ENCODE data around the gene CSTPP1.

Gene CSTPP1

DNA sequence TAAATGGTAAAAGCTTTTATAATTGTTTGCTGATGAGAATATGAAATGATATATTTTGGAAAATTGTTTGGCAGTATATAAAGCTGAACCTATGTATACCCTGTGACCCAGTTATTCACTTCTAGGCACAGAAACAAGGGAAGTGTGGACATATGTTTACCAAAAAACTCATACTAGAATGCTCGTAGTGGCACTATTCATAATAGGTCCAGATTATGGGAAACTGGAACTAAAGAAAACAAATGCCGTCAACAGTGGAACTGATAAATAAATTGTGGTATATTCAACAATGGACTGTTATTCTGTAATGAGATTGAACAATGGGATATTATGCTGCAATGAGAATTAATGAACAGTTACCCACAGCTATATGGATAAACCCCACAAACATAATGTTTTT lies 32.8 kb downstream of the CSTPP1 start:
- H4K20me1 ChIP-seq (ENCODE audit: insufficient read depth, low read length), result no peaks in the 10 kb centered on the region; the same call in 1 of the 2 replicates
- ATAC-seq (ENCODE audit: insufficient read depth, low read depth) (no peak), DNase-seq (no peak)
- no peak overlapping the region for H2AFZ ChIP-seq (ENCODE audit: low read depth, low read length)
- no peaks in the 10 kb centered on the region for H3K9me3 ChIP-seq (ENCODE audit: insufficient read depth, low read length, severe bottlenecking)
- no peak overlapping the region for H3K4me3 ChIP-seq (ENCODE audit: low read depth in 1 of 2, low read length in 2 of 2)
- H3K4me2 ChIP-seq (ENCODE audit: insufficient read depth, low read length), result no peak overlapping the region
- no peak overlapping the region for H3K9ac ChIP-seq (ENCODE audit: low read depth, low read length)
- H3K27ac ChIP-seq (ENCODE audit: low read length), result no peak overlapping the region
- no peaks in the 10 kb centered on the region for H3K79me2 ChIP-seq (ENCODE audit: insufficient read depth, low read length)
- no peaks in the 10 kb centered on the region for H3K4me1 ChIP-seq (ENCODE audit: insufficient read depth, low read length)
- no peak for TF ChIP-seq EZH2 (IDR thresholded peaks at IDR 0.05; ENCODE audit: borderline replicate concordance, low read depth, low read length, severe bottlenecking)
- TF ChIP-seq, protein P1, sequence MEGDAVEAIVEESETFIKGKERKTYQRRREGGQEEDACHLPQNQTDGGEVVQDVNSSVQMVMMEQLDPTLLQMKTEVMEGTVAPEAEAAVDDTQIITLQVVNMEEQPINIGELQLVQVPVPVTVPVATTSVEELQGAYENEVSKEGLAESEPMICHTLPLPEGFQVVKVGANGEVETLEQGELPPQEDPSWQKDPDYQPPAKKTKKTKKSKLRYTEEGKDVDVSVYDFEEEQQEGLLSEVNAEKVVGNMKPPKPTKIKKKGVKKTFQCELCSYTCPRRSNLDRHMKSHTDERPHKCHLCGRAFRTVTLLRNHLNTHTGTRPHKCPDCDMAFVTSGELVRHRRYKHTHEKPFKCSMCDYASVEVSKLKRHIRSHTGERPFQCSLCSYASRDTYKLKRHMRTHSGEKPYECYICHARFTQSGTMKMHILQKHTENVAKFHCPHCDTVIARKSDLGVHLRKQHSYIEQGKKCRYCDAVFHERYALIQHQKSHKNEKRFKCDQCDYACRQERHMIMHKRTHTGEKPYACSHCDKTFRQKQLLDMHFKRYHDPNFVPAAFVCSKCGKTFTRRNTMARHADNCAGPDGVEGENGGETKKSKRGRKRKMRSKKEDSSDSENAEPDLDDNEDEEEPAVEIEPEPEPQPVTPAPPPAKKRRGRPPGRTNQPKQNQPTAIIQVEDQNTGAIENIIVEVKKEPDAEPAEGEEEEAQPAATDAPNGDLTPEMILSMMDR (IDR thresholded peaks at IDR 0.05; ENCODE audit: borderline replicate concordance, extremely low read depth, low read length, poor library complexity, severe bottlenecking), result no peak
- H3K36me3 ChIP-seq (ENCODE audit: insufficient read depth, low read length), result peaks cover 5% of the 10 kb centered on the region; the same call in 1 of the 2 replicates
- H3K27me3 ChIP-seq (ENCODE audit: insufficient read depth, low read length, poor library complexity), result no peaks in the 10 kb centered on the region

DNA sequence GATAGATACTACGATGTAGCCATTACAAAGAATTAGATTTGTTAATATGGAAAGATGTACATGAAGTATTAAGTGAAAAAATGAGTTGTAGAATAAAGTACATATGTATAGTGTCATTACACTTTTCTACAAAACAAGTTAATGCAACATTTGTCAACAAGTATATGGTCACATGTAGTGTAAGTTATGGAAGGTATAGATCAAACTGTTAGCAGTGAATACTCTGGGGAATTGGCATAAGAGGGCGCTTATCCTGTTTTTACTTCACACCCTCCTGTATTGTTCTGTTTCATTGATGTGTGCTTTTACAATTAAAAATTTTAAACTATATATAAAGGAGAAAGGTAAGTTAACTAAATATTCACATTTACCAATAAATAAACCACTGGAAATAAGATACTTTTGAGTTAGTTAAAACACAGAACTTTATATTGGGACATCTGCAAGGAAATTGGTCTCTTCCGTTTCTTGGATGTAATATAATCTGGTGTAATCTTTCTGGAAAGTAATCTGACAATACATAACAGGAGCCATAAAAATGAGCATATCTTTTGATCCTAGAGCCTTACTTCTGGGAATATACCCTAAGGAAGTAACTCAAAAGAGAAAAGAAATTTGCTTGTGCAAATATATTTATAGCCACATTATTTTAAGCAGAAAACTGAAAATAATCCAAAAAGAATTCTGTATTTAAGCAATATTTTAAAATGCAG lies 34.5 kb downstream of the CSTPP1 start:
- no peaks in the 10 kb centered on the region for H3K27me3 ChIP-seq (ENCODE audit: insufficient read depth, low read length, poor library complexity)
- TF ChIP-seq, protein P1 (IDR thresholded peaks at IDR 0.05; ENCODE audit: borderline replicate concordance, extremely low read depth, low read length, poor library complexity, severe bottlenecking), result no peak
- TF ChIP-seq EZH2 (IDR thresholded peaks at IDR 0.05; ENCODE audit: borderline replicate concordance, low read depth, low read length, severe bottlenecking), result no peak

DNA sequence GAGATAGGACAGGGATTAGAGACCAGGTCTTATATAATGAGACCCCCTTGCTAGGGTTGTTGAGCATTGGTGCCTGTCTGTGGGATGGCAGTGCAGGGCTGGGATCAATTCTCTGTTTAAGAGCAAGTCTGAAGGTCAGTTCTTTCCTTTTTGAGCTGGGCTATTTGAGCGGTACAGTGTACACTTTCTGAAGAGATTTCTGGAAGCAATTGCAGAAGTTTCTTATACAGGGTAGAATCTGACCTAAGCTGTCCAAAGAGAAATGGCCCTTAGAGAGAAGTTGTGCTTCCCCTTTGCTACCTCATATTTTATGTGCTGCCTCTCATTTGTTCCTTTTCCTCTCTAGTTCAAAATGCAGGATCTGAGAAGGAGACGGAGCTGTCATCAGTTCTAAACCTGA lies 35.8 kb downstream of the CSTPP1 start:
- no peak overlapping the region for H2AFZ ChIP-seq (ENCODE audit: low read depth, low read length)
- H3K4me1 ChIP-seq (ENCODE audit: insufficient read depth, low read length), result no peaks in the 10 kb centered on the region
- H3K27ac ChIP-seq (ENCODE audit: low read length), result no peak overlapping the region
- H3K4me2 ChIP-seq (ENCODE audit: insufficient read depth, low read length), result no peak overlapping the region
- ATAC-seq (ENCODE audit: insufficient read depth, low read depth) (no peak), DNase-seq (no peak)
- no peak for TF ChIP-seq EZH2 (IDR thresholded peaks at IDR 0.05; ENCODE audit: borderline replicate concordance, low read depth, low read length, severe bottlenecking)
- TF ChIP-seq, protein P1 (IDR thresholded peaks at IDR 0.05; ENCODE audit: borderline replicate concordance, extremely low read depth, low read length, poor library complexity, severe bottlenecking), result no peak
- H3K9me3 ChIP-seq (ENCODE audit: insufficient read depth, low read length, severe bottlenecking), result no peaks in the 10 kb centered on the region
- H4K20me1 ChIP-seq (ENCODE audit: insufficient read depth, low read length), result no peaks in the 10 kb centered on the region
- no peaks in the 10 kb centered on the region for H3K27me3 ChIP-seq (ENCODE audit: insufficient read depth, low read length, poor library complexity)
- H3K36me3 ChIP-seq (ENCODE audit: insufficient read depth, low read length), result peaks cover 5% of the 10 kb centered on the region; the same call in 1 of the 2 replicates
- no peak overlapping the region for H3K4me3 ChIP-seq (ENCODE audit: low read depth in 1 of 2, low read length in 2 of 2)
- H3K9ac ChIP-seq (ENCODE audit: low read depth, low read length), result no peak overlapping the region
- no peaks in the 10 kb centered on the region for H3K79me2 ChIP-seq (ENCODE audit: insufficient read depth, low read length)

More for the DNA sequence above, 34.5 kb downstream of the CSTPP1 start:
- DNase-seq (no peak), ATAC-seq (ENCODE audit: insufficient read depth, low read depth) (no peak)
- Histone ChIP-seq H3K27ac (ENCODE audit: low read length) (no peak overlapping the region), H3K4me3 (ENCODE audit: low read depth in 1 of 2, low read length in 2 of 2) (no peak overlapping the region), H3K9me3 (ENCODE audit: insufficient read depth, low read length, severe bottlenecking) (no peaks in the 10 kb centered on the region), H3K9ac (ENCODE audit: low read depth, low read length) (no peak overlapping the region), H4K20me1 (ENCODE audit: insufficient read depth, low read length) (no peaks in the 10 kb centered on the region), H2AFZ (ENCODE audit: low read depth, low read length) (no peak overlapping the region), H3K36me3 (ENCODE audit: insufficient read depth, low read length) (peaks cover 5% of the 10 kb centered on the region; the same call in 1 of the 2 replicates), H3K79me2 (ENCODE audit: insufficient read depth, low read length) (no peaks in the 10 kb centered on the region), H3K4me1 (ENCODE audit: insufficient read depth, low read length) (no peaks in the 10 kb centered on the region), H3K4me2 (ENCODE audit: insufficient read depth, low read length) (no peak overlapping the region)

All from DND-41 (cell line).